ENCODE data around the gene ZNF440. TPM values are rescaled to one million over a fixed set of nuclear protein-coding genes. Genes with fewer than 3 reads are reported as not detected.

Gene ZNF440
- total RNA-seq = 5.5 and 11.3 TPM in 2 replicates

GRCh38 chr19:11814029-11814699, at the start of gene ZNF440:
ZNF440 (plus strand) TSS chr19:11814273; CDS start chr19:11814448, 175 bp downstream.

GRCh38 chr19:11766597-11767591, 47.2 kb upstream of the ZNF440 start, which contains the start of gene ZNF441:
ZNF441 (plus strand) TSS chr19:11767000; CDS start chr19:11767194, 194 bp downstream.

GRCh38 chr19:11798391-11799330, 15.4 kb upstream of the ZNF440 start, which contains the start of gene ZNF491:
ZNF491 (plus strand) TSS chr19:11798523; CDS start chr19:11805954, 7,431 bp downstream.

GRCh38 chr19:11848594-11849469, 34.8 kb downstream of the ZNF440 start, which contains the start of gene ZNF439:
ZNF439 (plus strand) TSS chr19:11848726; CDS start chr19:11848868, 142 bp downstream.

Other genes with a start within 250 kb of the ZNF440 start
- gene ACP5, start 236.6 kb upstream of the ZNF440 start, total RNA-seq = 0.19 TPM in 1 of 2 replicates, not detected in the other
- gene ZNF627, start 216.8 kb upstream of the ZNF440 start, total RNA-seq = 13.0 and 22.9 TPM in 2 replicates
- gene ZNF823, start 75.3 kb upstream of the ZNF440 start, total RNA-seq = 7.8 and 13.2 TPM in 2 replicates
- gene ZNF441, start 47.3 kb upstream of the ZNF440 start, total RNA-seq = 6.5 and 9.0 TPM in 2 replicates
- gene ZNF491, start 15.8 kb upstream of the ZNF440 start, total RNA-seq = 1.1 and 1.8 TPM in 2 replicates
- gene ZNF439, start 34.5 kb downstream of the ZNF440 start, total RNA-seq = 1.8 and 2.3 TPM in 2 replicates
- 4.5 and 13.5 TPM in 2 replicates for gene ZNF69, start 73.5 kb downstream of the ZNF440 start, total RNA-seq
- 5.0 and 10.6 TPM in 2 replicates for gene ZNF700, start 110.8 kb downstream of the ZNF440 start, total RNA-seq
- 1.1 and 2.1 TPM in 2 replicates for gene ZNF763, start 150.8 kb downstream of the ZNF440 start, total RNA-seq
- 1.6 and 2.0 TPM in 2 replicates for gene ZNF433, start 221.4 kb downstream of the ZNF440 start, total RNA-seq
- gene ZNF878, start 238.7 kb downstream of the ZNF440 start, total RNA-seq = 0.31 and 0.32 TPM in 2 replicates

Measured in bladder microvascular endothelial cell (primary cell).